Loucy (cell line): Measurements from ENCODE around the gene CCDC177.

ENCODE experiments used
- H2AFZ ChIP-seq: fragments of 200-600 bp; sonication (generic); 2 replicates; pipeline ENCODE4 v1.6.0; 2016; ENCODE audit warnings: antibody characterized with exemption, mild to moderate bottlenecking, low read length, moderate library complexity
- H3F3A ChIP-seq: fragments of 200-600 bp; 2 replicates; pipeline ENCODE4 v1.6.0; 2016; ENCODE audit warnings: antibody characterized with exemption, low read depth, mild to moderate bottlenecking
- H3K27me3 ChIP-seq: fragments of 200-600 bp; sonication (generic); 2 replicates; pipeline ENCODE4 v1.6.1; 2014; ENCODE audit warnings: low read length, mild to moderate bottlenecking; ENCODE audit not compliant: insufficient read depth, poor library complexity, severe bottlenecking
- H3K36me3 ChIP-seq: fragments of 200-600 bp; sonication (generic); 2 replicates; pipeline ENCODE4 v1.6.1; 2016; ENCODE audit warnings: low read length; ENCODE audit not compliant: insufficient read depth
- H3K4me1 ChIP-seq: fragments of 200-600 bp; sonication (generic); 2 replicates; pipeline ENCODE4 v1.5.1; 2014; ENCODE audit warnings: low read length, mild to moderate bottlenecking; ENCODE audit not compliant: insufficient read depth, poor library complexity, severe bottlenecking
- H3K4me2 ChIP-seq: fragments of 200-600 bp; sonication (generic); 2 replicates; pipeline ENCODE4 v1.6.0; 2014; ENCODE audit warnings: antibody characterized with exemption, low read length, low read depth, mild to moderate bottlenecking; ENCODE audit not compliant: poor library complexity, severe bottlenecking
- H3K4me3 ChIP-seq: fragments of 200-600 bp; sonication (generic); 2 replicates; pipeline ENCODE4 v1.5.1; 2014; ENCODE audit warnings: low read length, mild to moderate bottlenecking, mixed read lengths; ENCODE audit not compliant: poor library complexity, severe bottlenecking
- H3K79me2 ChIP-seq: fragments of 200-600 bp; sonication (generic); 2 replicates; pipeline ENCODE4 v1.6.1; 2014; ENCODE audit warnings: low read length; ENCODE audit not compliant: insufficient read depth
- H3K9ac ChIP-seq: fragments of 200-600 bp; sonication (generic); 2 replicates; pipeline ENCODE4 v1.6.0; 2014; ENCODE audit warnings: mild to moderate bottlenecking, low read depth, low read length, moderate library complexity; ENCODE audit not compliant: poor library complexity, severe bottlenecking
- H3K9me2 ChIP-seq: fragments of 200-600 bp; sonication (generic); replicated peaks from 2 replicates; pipeline ENCODE4 v1.6.1; 2016; ENCODE audit warnings: low read depth, low read length, mixed read lengths
- H3K9me3 ChIP-seq: fragments of 200-600 bp; sonication (generic); 2 replicates; pipeline ENCODE4 v1.6.1; 2014; ENCODE audit warnings: mild to moderate bottlenecking, antibody characterized with exemption, low read length, low read depth; ENCODE audit not compliant: insufficient read depth
- H4K20me1 ChIP-seq: fragments of 200-600 bp; sonication (generic); 2 replicates; pipeline ENCODE4 v1.6.0; 2014; ENCODE audit warnings: antibody characterized with exemption, low read length, mild to moderate bottlenecking; ENCODE audit not compliant: insufficient read depth, poor library complexity, severe bottlenecking
- CTCF ChIP-seq: fragments of 200-600 bp; sonication (generic); conservative IDR thresholded peaks from 2 replicates; pipeline ENCODE4 v1.5.1; 2014; ENCODE audit warnings: mild to moderate bottlenecking, antibody characterized with exemption, low read length
- EZH2phosphoT487 ChIP-seq: fragments of 200-600 bp; IDR thresholded peaks from 2 replicates; pipeline ENCODE4 v1.6.1; 2018; ENCODE audit warnings: antibody characterized with exemption, mild to moderate bottlenecking, moderate library complexity, borderline replicate concordance

CCDC177 gene

GRCh38 chr14:69573205-69573830 is 1.4 kb downstream of the CCDC177 start:
- Histone ChIP-seq H3F3A (no peaks in the 10 kb centered on the region), H3K79me2 (no peaks in the 10 kb centered on the region), H3K36me3 (no peaks in the 10 kb centered on the region), H3K4me3 (no peak overlapping the region), H3K9me3 (no peaks in the 10 kb centered on the region), H4K20me1 (no peaks in the 10 kb centered on the region), H3K9me2 (no peaks in the 10 kb centered on the region), H3K4me2 (no peak overlapping the region), H3K27me3 (no peaks in the 10 kb centered on the region), H2AFZ (no peak overlapping the region), H3K9ac (no peak overlapping the region), H3K4me1 (no peaks in the 10 kb centered on the region)
- TF ChIP-seq EZH2phosphoT487 (no peak), CTCF (no peak)

GRCh38 chr14:69572841-69573135 is 1.9 kb downstream of the CCDC177 start:
- Histone ChIP-seq H3K79me2 (no peaks in the 10 kb centered on the region), H3K4me3 (no peak overlapping the region)

GRCh38 chr14:69572030-69572840 is 2.4 kb downstream of the CCDC177 start:
- Histone ChIP-seq H3F3A (no peaks in the 10 kb centered on the region), H3K4me2 (no peak overlapping the region), H3K79me2 (no peaks in the 10 kb centered on the region), H3K27me3 (no peaks in the 10 kb centered on the region), H3K36me3 (no peaks in the 10 kb centered on the region), H3K4me3 (no peak overlapping the region), H4K20me1 (no peaks in the 10 kb centered on the region), H3K9me2 (no peaks in the 10 kb centered on the region), H3K9ac (no peak overlapping the region), H2AFZ (no peak overlapping the region), H3K4me1 (no peaks in the 10 kb centered on the region), H3K9me3 (no peaks in the 10 kb centered on the region)
- TF ChIP-seq CTCF = no peak
- TF ChIP-seq EZH2phosphoT487 = no peak

More at GRCh38 chr14:69572841-69573135, 1.9 kb downstream of the CCDC177 start:
- Histone ChIP-seq H4K20me1 (no peaks in the 10 kb centered on the region), H3K9me2 (no peaks in the 10 kb centered on the region), H3K4me1 (no peaks in the 10 kb centered on the region), H3K4me2 (no peak overlapping the region), H3K9ac (no peak overlapping the region), H3K36me3 (no peaks in the 10 kb centered on the region), H3F3A (no peaks in the 10 kb centered on the region), H3K9me3 (no peaks in the 10 kb centered on the region), H2AFZ (no peak overlapping the region), H3K27me3 (no peaks in the 10 kb centered on the region)
- no peak for TF ChIP-seq EZH2phosphoT487
- no peak for TF ChIP-seq CTCF
